Stimulated activated naive CD8-positive, alpha-beta T cell treated with anti-CD3 and anti-CD28 coated beads, Interleukin-15, amount 100 ng/mL, for 72 hours (primary cell): Measurements from ENCODE around the gene SEMA4G.

ENCODE experiments used
- ATAC-seq: fragments of 150-1000 bp; cut with Tn5 transposase; 2 replicates; pipeline ENCODE4 v1.10.0; 2021; ENCODE audit warnings: mild to moderate bottlenecking, moderate library complexity
- DNase-seq, 2 donors: peaks; one replicate each; pipeline ENCODE4 v3.0.0; 2021 to 2022
- H3K27ac Mint-ChIP-seq, 2 donors: one replicate each; pipeline ENCODE4 v1.8.0; 2022; ENCODE audit warnings: mild to moderate bottlenecking in 2 of 2, mixed read lengths in 2 of 2, moderate library complexity in 2 of 2
- H3K27me3 Mint-ChIP-seq: one replicate; pipeline ENCODE4 v1.8.0; 2022; ENCODE audit warnings: mixed read lengths
- H3K4me1 Mint-ChIP-seq: one replicate; pipeline ENCODE4 v1.8.0; 2022; ENCODE audit warnings: mild to moderate bottlenecking, mixed read lengths
- H3K4me3 Mint-ChIP-seq, 2 donors: one replicate each; pipeline ENCODE4 v1.8.0; 2022; ENCODE audit warnings: mild to moderate bottlenecking in 2 of 2, mixed read lengths in 2 of 2, moderate library complexity in 1 of 2
- H3K9me3 Mint-ChIP-seq, 2 donors: one replicate each; pipeline ENCODE4 v1.8.0; 2022; ENCODE audit warnings: mixed read lengths in 2 of 2

The SEMA4G gene, protein sequence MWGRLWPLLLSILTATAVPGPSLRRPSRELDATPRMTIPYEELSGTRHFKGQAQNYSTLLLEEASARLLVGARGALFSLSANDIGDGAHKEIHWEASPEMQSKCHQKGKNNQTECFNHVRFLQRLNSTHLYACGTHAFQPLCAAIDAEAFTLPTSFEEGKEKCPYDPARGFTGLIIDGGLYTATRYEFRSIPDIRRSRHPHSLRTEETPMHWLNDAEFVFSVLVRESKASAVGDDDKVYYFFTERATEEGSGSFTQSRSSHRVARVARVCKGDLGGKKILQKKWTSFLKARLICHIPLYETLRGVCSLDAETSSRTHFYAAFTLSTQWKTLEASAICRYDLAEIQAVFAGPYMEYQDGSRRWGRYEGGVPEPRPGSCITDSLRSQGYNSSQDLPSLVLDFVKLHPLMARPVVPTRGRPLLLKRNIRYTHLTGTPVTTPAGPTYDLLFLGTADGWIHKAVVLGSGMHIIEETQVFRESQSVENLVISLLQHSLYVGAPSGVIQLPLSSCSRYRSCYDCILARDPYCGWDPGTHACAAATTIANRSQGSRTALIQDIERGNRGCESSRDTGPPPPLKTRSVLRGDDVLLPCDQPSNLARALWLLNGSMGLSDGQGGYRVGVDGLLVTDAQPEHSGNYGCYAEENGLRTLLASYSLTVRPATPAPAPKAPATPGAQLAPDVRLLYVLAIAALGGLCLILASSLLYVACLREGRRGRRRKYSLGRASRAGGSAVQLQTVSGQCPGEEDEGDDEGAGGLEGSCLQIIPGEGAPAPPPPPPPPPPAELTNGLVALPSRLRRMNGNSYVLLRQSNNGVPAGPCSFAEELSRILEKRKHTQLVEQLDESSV

DNA sequence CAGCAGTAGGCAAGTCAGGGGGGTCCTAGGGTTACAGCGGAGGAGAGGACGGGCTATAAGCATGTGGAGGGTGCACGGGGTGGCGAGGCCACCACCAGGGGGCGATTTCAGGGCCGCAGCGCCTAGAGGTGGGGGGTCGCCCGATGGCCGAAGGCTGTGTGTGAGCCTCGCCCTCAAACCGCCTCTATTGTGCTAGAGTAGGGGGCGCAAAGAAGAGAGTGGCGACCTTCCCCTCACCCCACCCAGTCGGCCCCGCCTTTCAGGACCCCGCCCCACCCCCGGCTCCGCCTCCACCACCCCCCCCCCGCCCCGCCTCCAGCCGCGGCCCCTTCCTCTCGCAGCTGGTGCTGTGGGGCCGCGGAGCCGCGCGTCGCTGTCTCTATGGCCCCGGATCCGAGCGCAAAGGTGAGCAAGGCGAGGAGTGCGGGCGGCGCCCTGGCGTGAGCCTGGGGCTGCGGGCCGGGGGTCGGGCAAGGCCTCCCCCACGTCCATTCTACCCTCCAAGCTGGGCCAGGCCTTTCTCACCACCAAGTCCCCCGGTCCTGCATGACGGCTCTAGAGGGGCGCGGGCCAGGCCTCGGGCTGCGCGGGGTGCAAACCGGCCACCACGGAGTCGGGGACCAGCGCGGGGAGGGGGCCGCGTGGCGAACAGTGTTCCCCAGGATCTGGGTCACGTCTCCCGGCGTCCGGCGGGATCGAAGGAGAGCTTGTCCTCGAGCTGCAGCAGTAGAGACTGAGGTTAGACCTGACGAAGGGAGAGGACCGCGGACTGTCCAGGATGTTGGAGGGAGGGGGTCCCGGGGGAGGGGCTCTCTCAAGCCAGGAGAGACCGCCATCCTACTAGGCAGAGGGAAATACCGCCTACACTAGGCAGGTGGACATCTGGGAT, at the start of gene SEMA4G:
Gene SEMA4G (plus strand): TSS at position 318 of the 889 bp plus-strand sequence. CDS start 3,409 bp downstream, outside the sequence.
- peaks cover 34% of the 10 kb centered on the region for H3K4me1 Mint-ChIP-seq
- peak within 1 kb of the TSS; percentile 66 to 75 for H3K4me3 Mint-ChIP-seq
- H3K9me3 Mint-ChIP-seq: no peaks in the 10 kb centered on the region
- DNase-seq (peak; percentile 42 to 44), ATAC-seq (peak; percentile 87)
- peak within 1 kb of the TSS in 1 of 2 donors; percentile 63 for H3K27ac Mint-ChIP-seq
- H3K27me3 Mint-ChIP-seq: no peaks in the 10 kb centered on the region

DNA sequence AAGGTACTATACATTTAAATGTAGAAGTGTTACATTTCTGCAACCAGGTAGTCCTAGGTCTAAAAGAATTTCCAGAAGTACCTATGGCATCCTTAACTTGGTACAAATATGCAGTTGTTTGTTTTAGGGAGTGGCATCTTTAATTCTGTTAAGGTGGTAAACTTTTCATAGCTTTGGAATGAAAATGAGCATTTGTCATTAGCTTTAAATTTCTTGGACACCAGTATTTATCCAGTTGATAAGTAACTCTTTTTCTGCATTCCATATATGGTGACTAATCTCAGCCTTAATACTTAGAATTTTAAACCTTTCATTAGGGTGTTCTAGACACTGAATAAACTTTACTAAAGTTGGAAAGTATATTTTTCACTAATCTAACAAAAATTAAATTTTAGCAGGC, 45.7 kb upstream of the SEMA4G start:
- no peak for DNase-seq
- H3K27me3 Mint-ChIP-seq: no peaks in the 10 kb centered on the region
- no peak overlapping the region for H3K27ac Mint-ChIP-seq
- ATAC-seq: no peak
- no peak overlapping the region for H3K4me3 Mint-ChIP-seq
- H3K4me1 Mint-ChIP-seq: peaks cover 7% of the 10 kb centered on the region
- H3K9me3 Mint-ChIP-seq: no peaks in the 10 kb centered on the region

- no peaks in the 10 kb centered on the region for H3K27me3 Mint-ChIP-seq
- DNase-seq: no peak
- no peak for ATAC-seq
- H3K27ac Mint-ChIP-seq: no peak overlapping the region
- H3K4me3 Mint-ChIP-seq: no peak overlapping the region
- peaks cover 7% of the 10 kb centered on the region for H3K4me1 Mint-ChIP-seq
- no peaks in the 10 kb centered on the region for H3K9me3 Mint-ChIP-seq
Measured at GRCh38 chr10:100927266-100927665, 42.0 kb upstream of the SEMA4G start.

DNA sequence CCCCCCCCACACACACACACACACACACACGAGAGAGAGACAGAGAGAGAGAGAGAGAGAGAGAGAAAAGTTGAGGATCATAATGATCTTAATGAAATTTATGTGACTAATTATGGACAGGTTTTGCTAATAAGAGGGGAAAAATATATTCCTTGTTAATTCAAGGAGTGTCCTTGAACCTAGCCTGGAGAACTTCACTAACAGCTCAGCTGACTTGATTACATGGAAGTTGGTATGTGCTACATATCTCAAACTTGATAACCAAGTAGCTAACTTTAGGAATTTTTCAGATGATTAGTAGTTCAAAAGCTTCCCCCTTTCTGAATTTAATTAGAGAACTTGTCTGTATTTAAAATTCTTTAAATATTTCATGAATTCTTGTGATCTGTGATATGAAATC, 41.3 kb upstream of the SEMA4G start:
- DNase-seq: no peak
- Mint-ChIP-seq H3K9me3 (no peaks in the 10 kb centered on the region), H3K4me1 (peaks cover 7% of the 10 kb centered on the region), H3K27me3 (no peaks in the 10 kb centered on the region), H3K27ac (no peak overlapping the region), H3K4me3 (no peak overlapping the region)
- no peak for ATAC-seq

GRCh38 chr10:100930368-100930767, 38.9 kb upstream of the SEMA4G start:
- H3K27ac Mint-ChIP-seq: no peak overlapping the region

DNA sequence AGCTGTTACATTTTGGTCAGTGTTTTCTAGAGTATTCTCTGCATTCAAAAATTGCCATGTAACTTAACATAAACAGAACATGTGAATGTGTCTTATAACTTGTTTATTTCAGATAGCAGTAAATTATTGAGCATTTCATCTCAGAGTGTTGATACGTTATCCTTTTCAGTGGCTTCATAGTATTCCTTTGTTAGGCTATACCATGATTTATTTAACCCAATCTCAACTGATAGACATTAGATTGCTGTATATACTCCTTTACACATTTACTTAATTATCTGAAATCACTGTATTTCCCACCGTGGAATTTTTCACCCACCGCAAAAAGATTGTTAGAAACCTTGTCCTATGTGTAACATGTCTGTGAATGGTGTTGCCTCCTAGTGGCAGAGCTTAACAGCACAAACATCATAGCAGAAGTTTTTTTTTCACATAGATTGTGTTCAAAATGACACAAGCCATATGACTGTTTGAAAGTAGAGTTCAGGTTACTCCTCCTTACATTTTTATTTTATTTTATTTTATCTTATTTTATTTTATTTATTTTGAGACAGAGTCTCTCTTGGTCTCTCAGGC, 35.1 kb upstream of the SEMA4G start:
- no peaks in the 10 kb centered on the region for H3K27me3 Mint-ChIP-seq
- ATAC-seq (no peak), DNase-seq (no peak)
- no peaks in the 10 kb centered on the region for H3K9me3 Mint-ChIP-seq
- no peak overlapping the region for H3K27ac Mint-ChIP-seq
- H3K4me1 Mint-ChIP-seq: no peaks in the 10 kb centered on the region
- no peak overlapping the region for H3K4me3 Mint-ChIP-seq

More at GRCh38 chr10:100930368-100930767, 38.9 kb upstream of the SEMA4G start:
- no peak overlapping the region for H3K4me3 Mint-ChIP-seq
- no peaks in the 10 kb centered on the region for H3K4me1 Mint-ChIP-seq
- H3K9me3 Mint-ChIP-seq: no peaks in the 10 kb centered on the region
- no peaks in the 10 kb centered on the region for H3K27me3 Mint-ChIP-seq
- DNase-seq (no peak), ATAC-seq (no peak)

DNA sequence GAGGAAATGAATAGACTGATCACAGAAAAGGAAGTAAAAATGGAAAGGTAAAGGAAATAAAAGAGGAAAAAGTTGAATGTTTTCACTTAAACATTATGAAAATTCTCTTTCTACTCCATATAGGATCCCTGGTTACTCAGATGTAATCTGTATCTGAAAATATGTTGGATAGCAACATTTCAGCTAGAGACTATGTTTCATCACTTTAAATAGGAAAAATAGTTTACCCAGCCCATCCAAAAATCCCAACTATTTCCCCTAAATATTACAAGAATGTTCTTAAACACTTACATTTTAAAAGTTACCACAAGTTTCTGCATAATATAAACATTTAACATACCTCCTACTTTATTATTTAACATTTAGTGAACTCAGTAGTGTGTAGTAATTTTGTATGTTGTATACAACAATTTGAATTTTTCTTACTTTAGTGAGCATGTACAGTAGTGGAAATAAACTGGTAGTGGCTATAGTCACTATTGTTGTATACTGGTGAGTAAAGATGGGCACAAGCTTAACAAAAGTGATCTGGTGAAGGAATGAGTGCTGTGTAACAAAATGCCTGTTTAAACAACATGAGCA, 29.4 kb upstream of the SEMA4G start:
- Mint-ChIP-seq H3K4me1 (peaks cover 16% of the 10 kb centered on the region), H3K27ac (peak overlapping the region in 1 of 2 donors; percentile 82), H3K27me3 (no peaks in the 10 kb centered on the region), H3K4me3 (no peak overlapping the region), H3K9me3 (no peaks in the 10 kb centered on the region)
- ATAC-seq: no peak
- DNase-seq: no peak

GRCh38 chr10:100942229-100942628, 27.1 kb upstream of the SEMA4G start:
- H3K4me1 Mint-ChIP-seq: peaks cover 16% of the 10 kb centered on the region
- H3K4me3 Mint-ChIP-seq: no peak overlapping the region
- ATAC-seq (no peak), DNase-seq (no peak)
- no peak overlapping the region for H3K27ac Mint-ChIP-seq
- H3K9me3 Mint-ChIP-seq: no peaks in the 10 kb centered on the region
- no peaks in the 10 kb centered on the region for H3K27me3 Mint-ChIP-seq

DNA sequence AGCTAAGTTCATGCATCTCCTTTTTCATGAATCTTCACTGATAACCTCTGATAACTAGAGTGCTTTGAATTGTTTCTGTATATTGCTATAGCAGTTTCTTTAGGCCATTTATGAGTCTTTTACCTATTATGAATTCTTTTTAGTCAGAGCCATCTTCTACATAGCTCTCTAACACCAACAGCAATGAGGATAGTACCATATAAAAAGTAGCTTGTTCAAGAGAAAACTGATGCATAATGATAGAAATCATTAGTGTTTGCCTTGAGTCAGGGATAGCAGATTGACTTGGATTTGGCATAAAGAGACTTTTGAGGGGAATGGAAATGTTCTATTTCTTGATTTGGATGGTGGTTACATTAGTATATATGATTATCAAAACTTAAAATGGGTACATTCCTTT, 25.8 kb upstream of the SEMA4G start:
- ATAC-seq: no peak
- Mint-ChIP-seq H3K4me1 (peaks cover 16% of the 10 kb centered on the region), H3K27ac (peak overlapping the region in 1 of 2 donors; percentile 84)

DNA sequence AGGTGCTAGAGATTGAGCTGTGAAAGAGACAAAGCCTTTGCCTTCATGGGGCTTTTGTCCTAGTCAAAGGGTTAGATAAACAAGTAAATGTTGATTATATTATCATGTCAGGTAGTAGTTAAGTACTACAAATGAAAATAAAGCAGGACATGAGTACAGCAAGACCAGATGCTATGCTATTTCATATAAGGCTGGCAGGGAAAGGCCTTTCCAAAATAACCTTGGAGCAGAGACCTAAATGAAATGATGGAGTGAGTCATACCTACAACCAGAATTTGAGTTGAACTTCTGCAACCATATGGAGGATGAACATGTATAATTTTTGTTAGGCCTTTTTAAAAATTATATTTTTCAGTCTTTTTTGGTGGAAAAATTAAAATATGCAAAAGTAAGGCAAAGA, 23.6 kb upstream of the SEMA4G start:
- no peak for ATAC-seq
- Mint-ChIP-seq H3K27ac (no peak overlapping the region), H3K9me3 (no peaks in the 10 kb centered on the region), H3K4me3 (no peak overlapping the region), H3K27me3 (no peaks in the 10 kb centered on the region), H3K4me1 (peaks cover 16% of the 10 kb centered on the region)
- no peak for DNase-seq

More for the DNA sequence above, 25.8 kb upstream of the SEMA4G start:
- DNase-seq: no peak
- peak overlapping the region in 1 of 2 donors; percentile 63 for H3K4me3 Mint-ChIP-seq
- H3K27me3 Mint-ChIP-seq: no peaks in the 10 kb centered on the region
- no peaks in the 10 kb centered on the region for H3K9me3 Mint-ChIP-seq

- H3K27me3 Mint-ChIP-seq: no peaks in the 10 kb centered on the region
- no peak overlapping the region for H3K27ac Mint-ChIP-seq
Measured at GRCh38 chr10:100948916-100949315, 20.4 kb upstream of the SEMA4G start.

DNA sequence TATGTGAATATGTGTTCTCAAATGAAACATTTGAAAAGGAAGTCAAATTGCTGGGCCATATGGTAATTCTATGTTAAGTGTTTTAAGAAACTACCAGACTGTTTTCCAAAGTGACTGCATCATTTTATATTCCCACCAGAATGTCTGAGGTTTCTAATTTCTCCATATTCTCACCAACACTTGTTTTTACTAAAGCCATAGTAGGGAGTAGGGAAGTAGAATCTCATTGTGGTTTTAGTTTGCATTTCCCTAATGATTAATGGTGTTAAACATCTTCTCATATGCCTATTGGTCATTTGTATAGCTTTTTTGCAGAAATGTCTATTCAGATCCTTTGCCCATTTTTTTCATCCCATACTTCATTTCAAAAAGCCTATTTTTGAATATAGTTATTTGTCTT, 9.1 kb upstream of the SEMA4G start:
- peaks cover 6% of the 10 kb centered on the region for H3K4me1 Mint-ChIP-seq
- H3K9me3 Mint-ChIP-seq: no peaks in the 10 kb centered on the region
- H3K27me3 Mint-ChIP-seq: no peaks in the 10 kb centered on the region
- no peak overlapping the region for H3K4me3 Mint-ChIP-seq
- H3K27ac Mint-ChIP-seq: no peak overlapping the region
- DNase-seq: no peak
- no peak for ATAC-seq

More at GRCh38 chr10:100948916-100949315, 20.4 kb upstream of the SEMA4G start:
- H3K9me3 Mint-ChIP-seq: no peaks in the 10 kb centered on the region
- ATAC-seq: no peak
- peaks cover 4% of the 10 kb centered on the region for H3K4me1 Mint-ChIP-seq
- H3K4me3 Mint-ChIP-seq: no peak overlapping the region
- no peak for DNase-seq

DNA sequence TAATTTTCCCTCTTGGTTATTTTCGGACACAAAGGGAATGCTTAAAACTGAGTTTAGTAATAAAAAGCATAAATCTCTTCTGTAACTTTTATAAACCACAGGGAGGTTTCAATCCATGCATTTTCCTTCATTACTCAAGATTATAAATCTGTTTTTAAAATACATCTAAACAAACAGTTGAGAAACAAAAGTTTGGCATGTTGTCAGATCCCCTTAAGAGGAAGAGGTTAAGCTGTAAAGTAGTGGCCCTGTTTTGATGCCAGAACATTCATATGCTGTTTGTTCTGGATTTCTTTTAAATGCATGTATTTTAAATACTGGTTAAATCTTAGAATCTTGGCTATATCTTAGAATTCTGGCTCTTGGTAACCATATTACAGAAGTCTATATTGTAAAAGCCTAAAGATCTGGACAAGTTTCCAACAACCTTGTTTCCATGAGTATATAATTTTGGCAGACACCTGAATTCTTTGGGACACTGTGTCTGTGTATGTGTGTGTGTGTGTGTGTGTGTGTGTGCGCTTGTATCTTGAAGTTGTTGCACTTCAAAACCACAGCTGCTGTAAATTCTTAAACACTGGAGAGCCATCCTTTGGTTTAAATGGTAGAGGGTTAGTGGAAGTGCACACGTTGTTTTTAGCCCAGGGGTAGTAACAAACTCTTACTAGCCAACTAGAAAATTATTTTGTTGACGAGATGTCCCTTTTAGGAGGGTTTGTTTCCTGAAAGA, 6.8 kb upstream of the SEMA4G start:
- H3K9me3 Mint-ChIP-seq: no peaks in the 10 kb centered on the region

DNA sequence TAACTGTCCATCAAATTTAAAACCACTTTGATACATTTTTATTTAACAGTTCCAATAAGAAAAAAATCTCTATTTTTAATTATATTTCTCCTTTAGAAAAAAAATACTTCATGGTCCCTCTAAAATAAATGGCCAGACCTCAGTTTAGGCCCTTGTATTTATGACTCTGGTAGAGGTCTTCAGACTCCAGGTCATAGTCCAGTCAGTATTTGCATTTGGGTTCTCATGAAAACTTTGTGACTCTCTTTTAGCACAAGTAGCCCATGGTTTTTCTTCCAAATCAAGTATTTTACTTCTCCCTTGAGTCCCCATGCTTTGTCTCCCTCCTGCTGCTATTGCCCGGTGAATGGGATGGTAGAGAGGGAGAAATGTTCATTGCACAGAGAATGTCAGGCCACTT, 5.5 kb upstream of the SEMA4G start:
- ATAC-seq (no peak), DNase-seq (no peak)
- H3K27me3 Mint-ChIP-seq: no peaks in the 10 kb centered on the region
- H3K27ac Mint-ChIP-seq: no peak overlapping the region
- no peaks in the 10 kb centered on the region for H3K9me3 Mint-ChIP-seq
- H3K4me1 Mint-ChIP-seq: peaks cover 7% of the 10 kb centered on the region
- no peak overlapping the region for H3K4me3 Mint-ChIP-seq

More for the DNA sequence above, 6.8 kb upstream of the SEMA4G start:
- Mint-ChIP-seq H3K4me3 (no peak overlapping the region), H3K27me3 (no peaks in the 10 kb centered on the region), H3K27ac (no peak overlapping the region), H3K4me1 (no peaks in the 10 kb centered on the region)
- DNase-seq (no peak), ATAC-seq (no peak)
